OCI-LY1 (cell line): Measurements from ENCODE around the gene KRT2.

Experiments used
- H2AFZ ChIP-seq: fragments of 200-600 bp; sonication (generic), shearing (Covaris generic); 2 replicates; pipeline ENCODE4 v1.6.0; 2014; ENCODE audit warnings: antibody characterized with exemption, mild to moderate bottlenecking, low read length
- H3F3A ChIP-seq: fragments of 200-600 bp; sonication (generic), shearing (Covaris generic); 2 replicates; pipeline ENCODE4 v1.6.0; 2014; ENCODE audit warnings: mild to moderate bottlenecking, antibody characterized with exemption, low read length, moderate library complexity; ENCODE audit not compliant: insufficient read depth
- H3K27ac ChIP-seq: fragments of 200-600 bp; sonication (generic); 2 replicates; pipeline ENCODE4 v1.5.1; 2014; ENCODE audit warnings: low read length, mixed run types, mild to moderate bottlenecking, low read depth; ENCODE audit not compliant: poor library complexity, severe bottlenecking
- H3K27me3 ChIP-seq: fragments of 200-600 bp; sonication (generic); 2 replicates; pipeline ENCODE4 v1.6.0; 2014; ENCODE audit warnings: antibody characterized with exemption, mild to moderate bottlenecking, low read length, moderate library complexity; ENCODE audit not compliant: insufficient read depth
- H3K36me3 ChIP-seq: fragments of 200-600 bp; sonication (generic); 2 replicates; pipeline ENCODE4 v1.6.1; 2014; ENCODE audit warnings: mild to moderate bottlenecking, antibody characterized with exemption, low read length, moderate library complexity, mixed read lengths; ENCODE audit not compliant: insufficient read depth
- H3K4me1 ChIP-seq: fragments of 200-600 bp; sonication (generic); 2 replicates; pipeline ENCODE4 v1.5.1; 2014; ENCODE audit warnings: mild to moderate bottlenecking, low read length, moderate library complexity; ENCODE audit not compliant: insufficient read depth, severe bottlenecking
- H3K4me2 ChIP-seq: fragments of 200-600 bp; sonication (generic), shearing (Covaris generic); 2 replicates; pipeline ENCODE4 v1.6.1; 2014; ENCODE audit warnings: low read length
- H3K4me3 ChIP-seq: fragments of 200-600 bp; sonication (generic); 2 replicates; pipeline ENCODE4 v1.5.1; 2014; ENCODE audit warnings: low read length, low read depth, mild to moderate bottlenecking, mixed read lengths; ENCODE audit not compliant: poor library complexity, severe bottlenecking
- H3K79me2 ChIP-seq: fragments of 200-600 bp; shearing (Covaris generic); 2 replicates; pipeline ENCODE4 v1.6.1; 2016; ENCODE audit warnings: mixed run types, low read length, mixed read lengths; ENCODE audit not compliant: insufficient read depth
- H3K9ac ChIP-seq: fragments of 200-600 bp; sonication (generic), shearing (Covaris generic); 2 replicates; pipeline ENCODE4 v1.6.1; 2014; ENCODE audit warnings: mild to moderate bottlenecking, low read length, mixed read lengths
- H3K9me2 ChIP-seq: fragments of 200-600 bp; sonication (generic), shearing (Covaris generic); 2 replicates; pipeline ENCODE4 v1.6.1; 2014; ENCODE audit warnings: low read depth, mild to moderate bottlenecking, low read length, mixed read lengths
- H3K9me3 ChIP-seq: fragments of 200-600 bp; shearing (Covaris generic); 2 replicates; pipeline ENCODE4 v1.6.1; 2014; ENCODE audit warnings: low read length, mixed read lengths
- H4K20me1 ChIP-seq: fragments of 200-600 bp; sonication (generic), shearing (Covaris generic); 2 replicates; pipeline ENCODE4 v1.6.0; 2016; ENCODE audit warnings: mild to moderate bottlenecking, low read length; ENCODE audit not compliant: insufficient read depth
- CTCF ChIP-seq: fragments of 200-600 bp; sonication (generic), shearing (Covaris generic); IDR thresholded peaks from 2 replicates; pipeline ENCODE4 v1.5.1; 2017; ENCODE audit warnings: mild to moderate bottlenecking, antibody characterized with exemption, low read length, moderate library complexity, mixed read lengths
- EZH2 ChIP-seq: fragments of 200-600 bp; sonication (generic), shearing (Covaris generic); IDR thresholded peaks from 2 replicates; pipeline ENCODE4 v1.8.0; 2017; ENCODE audit warnings: borderline replicate concordance, mixed run types, mild to moderate bottlenecking, antibody characterized with exemption, low read length, moderate library complexity, mixed read lengths

The KRT2 gene

DNA sequence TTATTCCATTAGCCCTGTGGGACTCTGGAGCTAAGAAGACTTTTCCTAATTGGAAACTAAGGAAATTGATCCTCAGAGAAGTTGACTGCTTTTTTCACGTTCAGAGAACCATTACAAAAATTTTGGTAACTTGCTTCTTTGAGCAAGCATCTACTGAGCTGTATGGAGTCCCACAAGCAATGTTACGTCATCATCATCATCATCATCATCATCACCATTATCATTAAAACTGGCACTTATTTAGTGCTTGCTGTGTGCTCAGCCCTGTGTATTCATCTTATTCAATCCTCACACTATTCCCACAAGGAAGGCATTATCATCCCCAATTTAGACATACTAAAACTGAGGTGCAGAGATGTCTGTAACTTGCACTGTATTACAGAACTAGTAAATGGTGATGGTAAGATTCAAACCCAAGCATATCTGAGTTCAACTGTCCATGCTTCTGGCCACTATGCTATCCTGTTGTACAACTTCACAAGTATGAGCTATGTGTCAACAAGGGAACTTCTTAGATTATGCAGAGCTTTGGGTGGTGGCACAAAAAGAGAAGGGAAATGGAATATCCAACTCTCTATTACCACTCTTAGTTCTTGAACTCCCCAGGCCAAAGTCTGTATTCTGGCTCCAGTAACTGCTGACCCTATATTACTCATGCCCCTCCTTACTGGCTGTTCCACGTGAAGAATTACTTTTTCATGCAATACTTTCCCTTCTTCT lies 21.9 kb upstream of the KRT2 start:
- Histone ChIP-seq H3K27ac (no peak overlapping the region), H3K79me2 (no peaks in the 10 kb centered on the region), H3K9me2 (no peaks in the 10 kb centered on the region), H4K20me1 (no peaks in the 10 kb centered on the region), H3K4me1 (no peaks in the 10 kb centered on the region), H3K36me3 (no peaks in the 10 kb centered on the region), H3K4me2 (no peak overlapping the region), H3K27me3 (no peaks in the 10 kb centered on the region), H3K4me3 (no peak overlapping the region), H3K9me3 (no peaks in the 10 kb centered on the region), H3K9ac (no peak overlapping the region), H2AFZ (no peak overlapping the region), H3F3A (no peaks in the 10 kb centered on the region)
- TF ChIP-seq EZH2, result no peak
- no peak for TF ChIP-seq CTCF

- Histone ChIP-seq H3K4me3 (no peak overlapping the region), H4K20me1 (no peaks in the 10 kb centered on the region), H3K9me2 (no peaks in the 10 kb centered on the region), H3K79me2 (no peaks in the 10 kb centered on the region), H3K36me3 (no peaks in the 10 kb centered on the region), H3K27me3 (no peaks in the 10 kb centered on the region), H2AFZ (no peak overlapping the region), H3F3A (no peaks in the 10 kb centered on the region), H3K27ac (no peak overlapping the region), H3K9ac (no peak overlapping the region), H3K4me2 (no peak overlapping the region), H3K9me3 (no peaks in the 10 kb centered on the region), H3K4me1 (no peaks in the 10 kb centered on the region)
- TF ChIP-seq CTCF, result no peak
- no peak for TF ChIP-seq EZH2
Observed at GRCh38 chr12:52673217-52673616, 21.2 kb upstream of the KRT2 start.

DNA sequence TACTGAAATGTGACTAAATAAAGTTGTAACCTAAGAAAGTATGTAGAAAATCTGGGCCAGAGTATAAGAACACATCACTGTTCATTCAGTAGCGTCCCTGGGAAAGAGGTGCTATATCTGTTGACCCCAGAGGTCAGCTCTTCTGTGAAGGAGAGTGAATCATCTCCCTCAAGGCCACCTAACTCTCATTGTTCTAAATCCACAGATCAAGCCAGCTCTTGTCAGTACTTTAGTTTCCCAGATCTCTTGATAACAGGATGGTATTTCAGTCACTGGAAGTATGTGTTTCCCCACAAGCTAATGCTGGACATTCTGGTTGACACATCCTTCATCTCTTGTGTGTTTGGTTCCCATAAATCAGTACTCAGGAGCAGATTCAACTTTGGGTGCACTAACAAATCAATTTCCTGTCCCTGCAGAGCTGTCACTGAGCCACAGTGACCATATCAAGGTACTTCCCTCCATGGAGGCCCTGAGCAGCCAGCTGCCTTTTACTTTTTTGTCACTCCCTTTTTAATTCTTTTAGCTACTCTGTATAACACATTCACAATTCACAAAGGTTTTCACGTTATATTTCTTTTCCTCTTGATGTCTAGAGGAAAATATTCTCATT lies 20.4 kb upstream of the KRT2 start:
- Histone ChIP-seq H3K27me3 (no peaks in the 10 kb centered on the region), H3K9ac (no peak overlapping the region)

More for the DNA sequence above, 20.4 kb upstream of the KRT2 start:
- Histone ChIP-seq H3K9me3 (no peaks in the 10 kb centered on the region), H3K4me1 (no peaks in the 10 kb centered on the region), H3K36me3 (no peaks in the 10 kb centered on the region), H3K27ac (no peak overlapping the region), H3K4me3 (no peak overlapping the region), H3F3A (no peaks in the 10 kb centered on the region), H3K9me2 (no peaks in the 10 kb centered on the region), H2AFZ (no peak overlapping the region), H3K79me2 (no peaks in the 10 kb centered on the region), H3K4me2 (no peak overlapping the region), H4K20me1 (no peaks in the 10 kb centered on the region)
- TF ChIP-seq EZH2, result no peak
- no peak for TF ChIP-seq CTCF
